ENCODE data around the gene OCA2.
"Not testable (repeated sequence)": the region's sequence is repeated elsewhere in the genome, so short reads cannot be mapped to it uniquely, and the experiment has no call there.

OCA2 gene

GRCh38 chr15:27990521-27991515, 108.3 kb downstream of the OCA2 start:
- DNase-seq, result no peak

GRCh38 chr15:27989838-27990237, 109.3 kb downstream of the OCA2 start:
- DNase-seq, result no peak

- DNase-seq, result no peak
Measured at GRCh38 chr15:27989427-27989826, 109.7 kb downstream of the OCA2 start.

GRCh38 chr15:27985099-27985498, 114.0 kb downstream of the OCA2 start:
- DNase-seq, result no peak

DNA sequence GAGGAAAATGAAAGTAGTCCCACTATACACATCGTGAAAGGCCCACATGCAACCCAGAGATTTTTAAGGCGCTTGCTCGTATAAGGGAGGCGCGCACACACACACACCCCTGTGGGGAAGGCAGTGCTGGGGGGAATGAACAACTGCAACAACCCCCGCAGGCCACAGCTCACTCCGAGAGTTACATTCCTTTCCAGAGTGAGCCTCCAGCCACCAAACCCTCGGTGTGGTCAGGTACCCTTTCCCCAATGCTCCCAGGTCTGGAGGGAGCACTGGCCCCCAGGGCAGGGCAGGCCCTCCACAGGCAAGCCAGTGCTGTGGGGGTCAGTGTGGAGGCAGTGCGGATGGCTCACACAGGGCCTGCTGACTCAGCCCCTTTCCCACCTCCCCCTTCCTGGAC, 115.6 kb downstream of the OCA2 start:
- DNase-seq, result no peak

DNA sequence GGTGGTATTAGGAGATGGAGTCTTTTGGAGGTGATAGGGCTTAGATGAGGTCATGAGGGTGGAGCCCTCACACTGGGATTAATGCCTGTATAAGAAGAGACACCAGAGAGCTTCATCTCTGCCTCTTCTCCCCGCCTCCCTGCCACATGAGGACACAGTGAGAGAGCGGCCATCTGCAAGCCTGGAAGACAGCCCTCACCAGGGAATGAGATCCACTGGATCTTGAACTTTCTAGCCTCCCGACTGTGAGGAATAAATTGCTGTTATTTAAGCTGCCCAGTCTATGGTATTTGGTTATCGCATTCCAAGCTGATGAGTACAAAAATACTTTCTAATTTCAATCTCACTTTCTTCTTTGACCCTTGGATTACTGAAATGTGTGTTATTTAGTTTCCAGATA, 121.4 kb downstream of the OCA2 start:
- DNase-seq, result no peak

- no peak for DNase-seq
Measured at GRCh38 chr15:27973886-27974285, 125.2 kb downstream of the OCA2 start.

GRCh38 chr15:27970661-27971392, 128.3 kb downstream of the OCA2 start:
- DNase-seq, result no peak

GRCh38 chr15:27967541-27967940, 131.6 kb downstream of the OCA2 start:
- DNase-seq, result no peak

GRCh38 chr15:27965546-27965945, 133.6 kb downstream of the OCA2 start:
- no peak for DNase-seq

DNA sequence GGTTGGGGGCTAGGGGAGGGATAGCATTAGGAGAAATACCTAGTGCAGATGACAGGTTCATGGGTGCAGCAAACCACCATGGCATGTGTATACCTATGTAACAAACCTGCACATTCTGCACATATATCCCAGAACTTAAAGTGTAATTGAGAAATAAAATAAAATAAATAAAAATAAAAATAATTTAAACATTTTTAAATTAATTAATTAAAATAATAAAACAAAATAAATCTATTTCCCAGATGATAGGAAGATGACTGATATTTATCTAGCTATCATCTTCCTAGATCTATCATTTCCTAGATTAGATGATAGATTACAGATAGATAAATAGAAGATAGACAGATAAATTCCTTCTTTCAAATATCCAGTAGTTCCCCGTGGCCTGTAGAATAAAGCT, 137.3 kb downstream of the OCA2 start:
- no peak for DNase-seq

- DNase-seq, result no peak
Measured at GRCh38 chr15:27958911-27959578, 140.1 kb downstream of the OCA2 start.

GRCh38 chr15:27956285-27956684, 142.8 kb downstream of the OCA2 start:
- no peak for DNase-seq

DNA sequence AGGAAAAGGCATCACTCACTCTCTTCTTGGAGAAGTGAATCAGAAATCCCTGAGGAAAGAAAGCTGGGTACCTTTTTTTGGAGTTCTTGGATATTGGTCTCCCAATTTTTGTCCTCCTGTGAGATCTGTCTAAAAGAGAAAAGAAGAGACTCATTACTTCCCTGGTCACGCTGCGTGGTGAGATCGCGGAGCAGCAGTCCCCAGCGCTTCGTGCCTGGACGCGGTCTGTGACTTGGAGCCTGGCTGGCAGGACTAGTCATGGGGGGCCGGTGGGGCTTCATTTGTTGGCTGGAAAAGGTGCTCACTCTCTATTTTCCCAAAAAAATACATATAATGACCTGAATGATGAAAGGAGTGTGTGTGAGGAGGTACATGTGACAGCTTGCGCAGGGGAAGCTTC, 144.0 kb downstream of the OCA2 start:
- no peak for DNase-seq

DNA sequence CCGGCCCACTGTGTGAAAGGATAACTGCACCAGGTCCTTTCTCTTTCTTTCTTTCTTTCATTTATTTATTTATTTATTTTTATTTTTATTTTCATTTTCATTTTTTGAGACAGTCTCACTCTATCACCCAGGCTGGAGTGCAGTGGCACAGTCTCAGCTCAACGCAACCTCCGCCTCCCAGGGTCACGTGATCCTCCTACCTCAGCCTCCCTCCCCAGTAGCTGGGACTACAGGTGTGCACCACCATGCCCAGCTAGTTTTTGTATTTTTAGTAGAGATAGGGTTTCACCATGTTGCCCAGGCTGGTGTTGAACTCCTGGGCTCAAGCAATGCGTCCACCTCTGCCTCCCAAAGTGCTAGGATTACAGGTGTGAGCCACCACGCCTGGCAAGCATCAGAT, 146.5 kb downstream of the OCA2 start:
- not testable (repeated sequence) for DNase-seq

GRCh38 chr15:27951191-27951890, 147.8 kb downstream of the OCA2 start:
- no peak for DNase-seq

DNA sequence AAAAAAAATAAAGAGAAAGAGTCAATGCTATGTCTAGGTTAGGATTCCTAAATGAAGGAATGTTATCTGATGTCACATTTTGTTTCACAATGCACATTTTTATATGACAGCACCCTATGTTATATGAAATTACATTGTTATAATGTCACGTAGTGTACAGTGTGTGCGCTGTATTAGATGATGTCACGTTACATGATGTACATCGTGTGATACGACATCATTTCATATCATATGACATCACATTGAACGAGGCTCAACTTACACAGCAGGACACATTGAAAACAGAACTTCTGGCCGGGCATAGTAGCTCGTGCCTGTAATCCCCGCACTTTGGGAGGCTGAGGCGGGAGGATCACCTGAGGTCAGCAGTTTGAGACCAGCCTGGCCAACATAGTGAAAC, 150.0 kb downstream of the OCA2 start:
- DNase-seq, result no peak

DNA sequence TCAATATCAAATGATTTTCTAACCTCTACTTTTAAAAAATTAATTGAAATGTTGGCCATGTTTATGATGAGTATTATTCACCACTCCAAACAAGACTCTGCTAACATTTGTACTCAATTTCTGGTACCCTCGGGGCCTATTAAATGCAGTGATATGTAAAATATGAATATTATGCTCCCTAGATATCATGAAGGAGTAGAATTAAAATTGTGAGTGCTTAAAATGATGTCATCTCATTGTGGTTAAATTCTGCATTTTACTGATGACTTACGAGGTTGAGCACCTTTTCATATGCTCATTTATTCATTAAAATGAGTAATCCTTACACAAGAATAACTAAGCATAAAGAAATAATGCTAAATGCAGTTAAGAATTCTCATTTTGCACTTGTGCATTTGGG, 159.9 kb downstream of the OCA2 start:
- DNase-seq, result no peak

DNA sequence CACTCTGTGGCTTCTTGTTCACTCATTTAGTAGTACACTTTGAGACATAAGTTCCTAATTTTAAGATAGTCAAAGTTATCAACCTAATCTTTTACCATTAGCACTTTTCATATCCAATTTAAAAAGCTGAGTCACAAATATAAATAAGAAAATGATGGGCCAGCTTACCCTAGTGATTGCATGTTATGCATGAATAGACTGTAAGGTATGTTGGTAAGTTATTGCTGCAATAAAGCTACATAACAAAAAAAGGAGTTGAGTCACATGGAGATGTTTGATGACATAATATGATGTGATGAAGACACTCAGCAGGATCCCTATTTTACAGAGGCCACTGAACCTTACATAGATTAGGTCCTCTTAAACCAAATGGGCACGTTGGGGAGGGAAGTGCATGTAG, 161.3 kb downstream of the OCA2 start:
- no peak for DNase-seq

DNA sequence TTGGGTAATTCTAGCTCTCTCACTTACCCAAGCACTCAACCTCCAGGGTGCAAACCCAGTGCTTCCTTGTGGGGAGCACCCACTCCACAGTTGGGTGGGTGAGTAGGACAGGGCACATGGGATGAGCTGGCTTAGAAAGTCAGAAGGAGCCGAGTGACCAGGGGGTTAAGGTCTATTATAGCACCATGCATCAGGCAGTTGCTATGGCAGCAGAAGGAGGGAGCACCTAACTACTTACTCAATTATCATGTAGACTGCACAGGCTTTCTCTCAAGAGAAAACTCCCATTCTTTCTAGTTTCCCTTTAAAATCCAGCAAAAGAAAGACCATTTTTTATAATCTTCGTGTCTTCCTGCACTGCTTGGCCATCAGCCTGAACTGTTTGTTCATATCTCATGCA, 163.0 kb downstream of the OCA2 start:
- DNase-seq, result no peak

DNA sequence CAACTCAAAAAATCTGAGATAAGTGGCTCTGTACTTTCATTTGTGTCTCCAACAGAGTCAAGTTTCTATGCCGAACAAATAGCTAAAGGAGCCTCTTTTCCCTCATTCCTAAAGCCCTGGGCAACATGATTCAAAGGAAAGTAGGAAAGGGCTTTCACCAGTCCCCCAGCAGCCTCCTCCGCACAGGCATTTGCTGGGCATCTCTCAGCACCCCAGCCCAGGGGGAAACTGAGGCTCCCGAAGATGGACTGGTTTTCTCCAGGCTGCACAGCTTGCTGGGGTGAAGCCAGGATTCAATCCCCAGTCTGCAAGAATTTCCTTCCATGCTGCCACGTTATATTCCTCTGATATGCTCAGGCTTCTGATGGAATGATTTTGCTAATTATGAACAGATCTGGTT, 163.8 kb downstream of the OCA2 start:
- no peak for DNase-seq

- no peak for DNase-seq
Measured at GRCh38 chr15:27934782-27935181, 164.3 kb downstream of the OCA2 start.

- no peak for DNase-seq
Measured at GRCh38 chr15:27933562-27933961, 165.6 kb downstream of the OCA2 start.
